Hippocampal formation (tissue), 2 donors: ENCODE results near the gene DNAH14.
"Not testable (repeated sequence)": the region's sequence is repeated elsewhere in the genome, so short reads cannot be mapped to it uniquely, and the experiment has no call there.

Experiments used
- DNase-seq, 2 donors: peaks; one replicate each; lab custom pipeline; 2025; lab: John Stamatoyannopoulos, UW

DNAH14 gene

DNA sequence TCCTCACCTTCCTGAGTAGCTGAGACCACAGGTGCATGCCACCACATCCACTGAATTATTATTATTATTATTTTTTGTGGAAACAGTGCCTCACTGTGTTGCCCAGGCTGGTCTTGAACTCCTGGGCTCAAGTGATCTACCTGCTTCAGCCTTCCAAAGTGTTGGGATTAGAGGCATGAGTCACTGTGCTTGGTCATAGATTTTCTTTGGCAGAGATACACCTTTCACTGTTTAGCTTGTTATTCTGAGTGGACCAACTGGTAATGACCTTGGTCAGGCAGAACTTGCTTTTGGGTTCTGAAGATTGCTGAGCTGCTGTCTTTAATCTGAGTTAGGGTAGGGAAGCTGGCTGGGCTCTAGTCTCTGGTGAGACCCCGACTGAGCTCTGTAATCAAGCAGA is 66.8 kb downstream of the DNAH14 start:
- no peak for DNase-seq

DNA sequence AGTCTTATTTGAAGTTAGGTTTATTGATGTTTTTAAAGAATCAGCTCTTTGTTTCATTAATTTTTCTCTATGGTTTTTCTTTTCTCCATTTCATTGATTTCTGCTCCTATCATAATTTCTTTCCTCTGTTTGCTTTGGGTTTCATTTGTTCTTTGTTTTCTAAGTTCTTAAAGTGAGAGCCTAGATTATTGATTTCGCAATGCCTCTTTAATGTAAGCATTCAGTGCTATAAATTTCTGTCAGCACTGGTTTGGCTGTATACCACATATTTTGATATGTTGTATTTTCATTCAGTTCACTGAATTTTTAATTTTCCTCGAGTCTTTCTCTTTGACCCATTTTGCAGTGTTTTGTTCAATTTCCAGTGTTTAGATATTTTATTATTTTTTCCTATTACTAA is 68.7 kb downstream of the DNAH14 start:
- no peak for DNase-seq

DNA sequence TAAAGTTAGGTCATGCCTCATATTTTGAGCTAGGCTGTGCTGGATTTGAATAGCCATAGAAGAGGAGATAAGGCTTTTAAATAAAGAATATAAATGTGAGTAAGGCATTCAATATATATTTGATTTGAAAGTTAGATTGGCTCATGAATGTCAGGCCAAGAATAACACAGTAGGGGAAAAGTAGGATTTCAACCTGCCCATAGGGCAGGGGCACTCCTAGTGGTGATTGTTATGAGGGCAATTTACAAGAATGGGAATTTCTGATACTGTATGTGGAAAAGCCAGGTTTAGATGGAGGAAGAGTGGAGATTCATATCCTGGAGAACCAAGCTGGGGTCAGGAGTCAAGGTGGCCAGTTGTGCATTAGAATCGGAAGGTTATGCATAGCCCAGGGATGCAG is 74.9 kb downstream of the DNAH14 start:
- DNase-seq: no peak

DNA sequence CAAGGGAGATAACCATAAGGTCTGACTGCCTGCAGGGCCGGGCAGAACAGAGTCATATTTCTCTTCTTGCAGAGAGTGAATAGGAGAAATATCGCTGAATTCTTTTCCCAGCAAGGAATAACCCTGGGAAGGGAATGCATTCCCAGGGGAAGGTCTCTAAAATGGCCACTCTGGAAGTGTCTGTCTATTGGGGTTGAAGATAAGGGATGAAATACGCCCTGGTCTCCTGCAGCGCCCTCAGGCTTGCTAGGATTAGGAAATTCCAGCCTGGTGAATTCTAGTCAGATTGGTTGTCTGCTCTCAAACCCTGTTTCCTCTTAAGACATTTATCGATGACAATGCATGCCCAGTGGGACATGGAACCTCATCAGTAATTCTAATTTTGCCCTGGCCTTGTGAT is 76.9 kb downstream of the DNAH14 start:
- DNase-seq: not testable (repeated sequence)

DNA sequence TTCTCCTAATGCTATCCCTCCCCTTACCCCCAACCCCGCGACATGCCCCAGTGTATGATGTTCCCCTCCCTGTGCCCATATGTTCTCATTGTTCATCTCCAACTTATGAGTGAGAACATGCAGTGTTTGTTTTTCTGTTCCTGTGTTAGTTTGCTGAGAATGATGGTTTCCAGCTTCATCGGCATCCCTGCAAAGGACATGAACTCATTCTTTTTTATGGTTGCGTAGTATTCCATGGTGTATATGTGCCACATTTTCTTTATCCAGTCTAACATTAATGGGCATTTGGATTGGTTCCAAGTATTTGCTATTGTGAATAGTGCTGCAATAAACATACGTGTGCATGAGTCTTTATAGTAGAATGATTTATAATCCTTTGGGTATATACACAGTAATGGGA is 78.6 kb downstream of the DNAH14 start:
- DNase-seq: not testable (repeated sequence)

DNA sequence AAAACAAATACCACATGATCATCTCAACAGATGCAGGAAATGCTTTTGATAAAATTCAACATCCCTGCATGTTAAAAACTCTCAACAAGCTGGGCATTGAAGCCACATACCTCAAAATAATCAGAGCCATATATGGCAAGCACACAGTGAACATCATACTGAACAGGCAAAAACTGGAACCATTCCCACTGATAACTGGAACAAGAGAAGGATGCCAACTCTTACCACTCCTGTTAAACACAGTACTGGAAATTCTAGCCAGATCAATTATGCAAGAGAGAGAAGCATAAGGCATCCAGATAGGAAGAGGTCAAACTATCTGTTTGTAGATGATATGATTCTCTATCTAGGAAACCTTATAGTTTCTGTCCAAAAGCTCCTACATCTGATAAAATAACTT is 91.6 kb downstream of the DNAH14 start:
- no peak for DNase-seq

DNA sequence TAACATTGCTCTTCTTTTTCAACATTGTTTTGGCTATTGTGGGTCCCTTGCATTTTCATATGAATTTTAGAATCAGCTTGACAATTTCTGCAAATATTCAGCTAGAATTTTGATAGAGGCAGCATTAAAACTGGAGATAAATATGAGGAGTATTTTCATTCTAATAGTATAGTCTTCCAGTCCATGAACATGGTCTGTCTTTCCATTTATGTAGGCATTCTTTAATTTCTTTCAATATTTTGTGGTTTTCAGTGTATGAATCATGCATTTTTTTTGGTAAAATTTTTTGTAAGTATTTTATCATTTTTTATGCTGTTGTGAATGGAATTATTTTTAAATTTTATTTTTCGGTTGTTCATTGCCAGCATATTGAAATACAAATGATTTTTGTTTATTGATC is 97.2 kb downstream of the DNAH14 start:
- DNase-seq: no peak

DNA sequence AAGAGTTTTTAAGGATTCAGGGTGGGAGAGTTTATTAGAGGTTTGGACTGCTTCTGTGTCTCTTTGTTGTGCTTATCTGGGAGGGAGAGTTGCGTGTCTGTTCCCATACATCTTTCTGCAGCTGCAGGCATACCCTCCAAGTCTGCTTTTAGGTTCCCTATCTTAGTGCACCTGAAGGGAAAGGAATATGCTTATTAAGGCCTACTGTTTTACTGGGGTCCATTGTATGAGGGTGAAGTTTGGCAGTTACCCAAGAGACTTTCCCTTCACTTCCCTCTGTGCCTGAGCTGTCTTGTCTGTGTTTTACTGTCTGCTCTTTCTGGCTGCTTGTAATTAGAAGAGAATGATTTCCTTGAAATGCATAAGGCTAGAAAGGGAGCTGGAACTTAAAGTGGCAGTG is 107.0 kb downstream of the DNAH14 start:
- not testable (repeated sequence) for DNase-seq

DNA sequence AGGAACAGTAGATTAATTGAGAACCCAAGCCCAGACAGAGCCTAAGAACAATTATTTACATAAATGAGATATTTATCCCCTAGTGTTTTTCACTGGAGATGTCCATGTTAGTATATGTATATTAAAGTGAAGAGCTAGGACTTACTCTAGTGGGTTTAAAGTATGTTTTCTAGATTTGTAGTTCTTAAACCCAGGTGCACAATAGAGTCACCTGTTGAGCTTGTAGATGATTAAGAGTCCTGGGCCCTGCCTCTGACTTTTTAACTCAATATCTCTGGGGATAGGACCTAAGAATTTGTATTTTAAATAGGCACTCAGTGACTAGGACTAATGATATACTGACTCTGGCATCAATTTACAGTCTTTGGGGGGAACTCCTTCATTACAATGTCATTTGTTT is 112.8 kb downstream of the DNAH14 start:
- DNase-seq: no peak

DNA sequence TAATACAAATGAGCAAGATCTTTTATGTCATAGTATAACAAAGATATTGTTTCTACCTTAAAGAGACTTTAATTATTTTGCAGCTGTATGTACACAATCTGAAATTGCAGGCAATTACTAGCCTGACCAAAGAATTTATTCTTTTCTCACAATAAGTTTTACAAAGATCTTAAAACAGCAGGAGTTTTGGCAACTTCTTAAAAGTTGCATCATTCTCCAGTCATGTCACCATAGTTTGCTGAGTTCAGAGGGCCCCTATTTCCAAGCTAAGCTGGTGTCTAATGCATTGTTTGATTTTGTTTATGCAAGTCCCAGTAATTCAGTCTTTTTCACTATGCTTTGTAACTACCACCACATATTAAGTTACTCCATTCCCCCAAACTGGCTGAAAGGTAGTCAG is 114.8 kb downstream of the DNAH14 start:
- DNase-seq: no peak

DNA sequence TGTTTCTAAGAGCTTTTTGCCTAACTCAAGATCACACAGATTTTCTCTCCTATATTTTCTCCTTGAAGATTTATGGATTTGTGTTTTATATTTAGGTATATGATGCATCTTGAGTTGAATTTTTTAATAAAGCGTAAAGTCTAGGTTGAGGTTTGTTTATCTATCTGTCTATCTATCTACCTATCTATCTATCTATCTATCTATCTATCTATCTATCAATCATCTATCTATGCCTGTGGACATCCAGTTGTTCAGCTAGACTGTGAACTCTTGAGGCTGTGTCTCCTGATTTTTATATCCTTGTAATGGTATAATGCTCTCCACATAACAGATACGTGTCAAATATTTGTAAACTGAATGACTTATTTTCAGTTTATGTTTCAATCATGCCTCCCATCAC is 120.1 kb downstream of the DNAH14 start:
- no peak for DNase-seq

DNA sequence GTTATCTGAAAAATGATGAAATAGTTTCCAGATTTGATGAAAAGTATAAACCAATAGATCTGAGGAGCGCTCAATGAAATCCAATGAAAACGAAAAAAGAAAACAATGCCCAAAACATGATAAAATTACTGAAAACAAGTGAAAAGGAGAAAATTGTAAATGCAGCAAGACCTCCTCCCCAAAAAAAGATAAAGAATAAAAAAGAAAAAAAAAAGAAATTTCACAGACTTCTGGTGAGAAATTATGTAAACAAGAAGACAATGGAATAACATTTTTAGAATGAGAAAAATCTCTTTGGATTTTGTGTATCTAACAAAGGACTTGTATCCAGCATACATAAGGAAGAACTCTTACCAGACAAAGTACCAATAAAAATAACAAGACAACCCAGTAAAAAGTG is 134.2 kb downstream of the DNAH14 start:
- DNase-seq: no peak

DNA sequence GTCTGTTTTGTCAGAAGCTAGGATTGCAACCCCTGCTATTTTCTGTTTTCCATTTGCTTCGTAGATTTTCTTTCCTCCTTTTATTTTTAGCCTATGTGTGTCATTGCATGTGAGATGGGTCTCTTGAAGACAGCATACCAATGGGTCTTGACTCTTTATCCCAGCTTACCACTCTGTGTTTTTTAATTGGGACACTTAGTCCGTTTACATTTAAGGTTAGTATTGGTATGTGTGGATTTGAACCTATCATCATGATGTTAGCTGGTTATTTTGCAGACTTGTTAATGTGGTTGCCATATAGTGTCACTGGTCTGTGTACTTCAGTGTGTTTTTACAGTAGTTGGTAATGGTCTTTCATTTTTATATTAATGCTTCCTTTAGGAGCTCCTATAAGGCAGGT is 141.5 kb downstream of the DNAH14 start:
- DNase-seq: no peak

DNA sequence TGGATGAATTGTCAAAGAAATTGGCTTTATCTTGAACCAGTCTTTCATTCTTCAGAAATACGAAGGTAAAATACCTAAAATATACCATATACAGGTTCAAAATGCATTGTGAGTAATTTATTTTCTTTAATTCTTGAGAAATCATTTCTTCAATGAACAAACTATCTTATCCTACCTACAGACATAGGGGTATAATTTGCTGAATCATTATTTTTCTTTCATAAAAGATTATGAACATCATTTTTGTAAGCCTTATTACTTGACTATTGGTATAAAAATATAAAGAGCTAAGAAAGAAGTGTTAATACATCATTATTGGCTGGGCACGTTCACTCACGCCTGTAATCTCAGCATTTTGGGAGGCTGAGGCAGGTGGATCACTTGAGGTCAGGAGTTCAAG is 167.7 kb downstream of the DNAH14 start:
- no peak for DNase-seq

DNA sequence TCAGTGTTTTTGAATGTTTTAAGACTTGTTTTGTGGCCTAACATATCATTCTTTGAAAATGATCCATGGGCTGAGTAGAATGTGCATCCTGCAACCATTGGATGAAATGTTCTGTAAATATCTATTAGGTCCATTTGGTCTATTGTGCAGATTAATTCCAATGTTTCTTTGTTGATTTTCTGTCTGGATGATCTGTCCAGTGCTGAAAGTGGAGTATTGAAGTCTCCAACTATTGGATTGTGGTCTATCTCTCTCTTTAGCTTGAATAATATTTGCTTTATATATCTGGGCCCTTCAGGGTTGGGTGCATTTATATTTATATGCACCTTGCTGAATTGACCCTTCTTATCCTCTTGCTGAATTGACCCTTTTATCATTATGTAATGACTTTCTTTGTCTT is 181.5 kb downstream of the DNAH14 start:
- no peak for DNase-seq

DNA sequence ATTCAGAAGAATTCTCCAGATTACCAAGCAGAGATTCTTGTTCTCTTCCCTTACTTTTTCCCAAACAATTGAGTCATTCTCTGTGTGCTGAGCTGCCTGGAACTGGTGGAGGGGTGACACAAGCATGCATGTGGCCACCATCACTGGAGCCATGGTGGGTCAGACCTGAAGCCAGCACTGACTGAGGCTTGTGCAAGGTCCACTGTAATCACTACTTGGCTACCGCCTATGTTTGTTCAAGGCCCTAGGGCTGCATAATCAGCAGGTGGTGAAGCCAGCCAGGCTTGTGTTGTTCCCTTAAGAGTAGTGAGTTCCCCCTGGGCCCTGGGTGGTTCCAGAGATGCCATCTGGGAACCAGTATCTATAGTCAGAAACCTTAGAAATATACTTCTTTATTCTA is 183.8 kb downstream of the DNAH14 start:
- no peak for DNase-seq

DNA sequence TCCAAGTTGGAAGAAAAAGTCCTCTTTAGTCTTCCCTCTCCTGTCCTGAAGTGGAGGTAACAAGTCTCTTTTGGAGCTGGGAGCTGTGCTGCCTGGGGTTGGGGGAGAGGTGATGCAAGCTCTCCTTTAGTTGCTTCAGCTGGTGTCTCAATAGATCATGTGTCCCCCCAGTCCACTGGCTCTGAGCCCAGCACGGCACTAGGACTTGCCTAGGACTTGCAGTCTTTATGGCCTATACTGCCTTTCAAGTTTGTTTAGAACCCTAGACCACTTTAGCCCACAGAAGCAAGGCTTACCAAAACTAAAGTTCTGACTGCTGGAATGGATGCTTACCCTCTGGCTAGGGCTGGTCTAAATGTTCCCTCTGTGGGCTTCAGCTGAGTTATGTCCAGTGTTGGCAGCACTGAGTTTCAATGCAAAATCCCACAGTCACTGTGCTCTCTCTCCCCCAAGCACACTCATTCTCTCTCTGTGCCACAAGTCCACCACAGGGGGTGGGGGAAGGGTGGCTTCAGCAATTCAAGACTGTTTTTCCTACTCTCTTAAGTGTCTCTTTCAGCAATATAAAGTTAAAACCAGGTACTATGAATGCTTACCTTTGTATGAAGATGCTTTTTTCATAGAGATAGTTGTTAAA is 185.0 kb downstream of the DNAH14 start:
- no peak for DNase-seq

DNA sequence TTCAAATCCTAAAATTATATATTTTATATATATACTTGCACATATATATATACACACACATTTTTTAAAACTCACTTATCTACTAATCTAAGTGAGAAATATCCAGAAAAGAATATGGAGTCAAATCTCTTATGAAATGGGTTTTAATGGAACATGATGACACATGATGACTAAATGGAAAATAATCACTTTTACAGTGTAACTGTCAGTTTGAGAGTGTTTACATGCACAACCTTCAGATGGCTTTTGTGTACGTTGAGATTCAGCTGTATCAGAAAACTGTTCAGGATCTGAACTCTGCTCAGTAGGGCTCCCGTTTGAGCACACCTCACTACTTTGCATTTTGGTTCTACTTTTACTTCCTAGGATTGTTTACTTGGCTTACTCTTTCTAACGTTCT is 189.8 kb downstream of the DNAH14 start:
- no peak for DNase-seq

DNA sequence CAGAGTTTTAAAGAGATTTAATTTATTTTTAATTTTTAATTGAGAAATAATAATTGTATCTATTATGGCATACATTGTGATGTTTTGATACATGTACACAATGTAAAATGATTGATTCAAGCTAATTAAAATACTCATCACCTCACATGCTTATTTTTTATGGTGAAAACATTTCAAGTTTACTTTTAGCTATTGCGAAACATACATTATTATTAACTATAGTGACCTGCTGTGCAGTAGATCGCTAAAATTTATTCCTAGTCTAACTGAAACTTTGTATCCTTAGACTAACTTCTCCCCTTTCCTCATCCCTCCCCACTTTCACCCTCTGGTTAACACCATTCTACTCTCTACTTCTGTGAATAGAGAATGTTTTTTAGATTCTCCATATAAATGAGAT is 191.6 kb downstream of the DNAH14 start:
- no peak for DNase-seq

DNA sequence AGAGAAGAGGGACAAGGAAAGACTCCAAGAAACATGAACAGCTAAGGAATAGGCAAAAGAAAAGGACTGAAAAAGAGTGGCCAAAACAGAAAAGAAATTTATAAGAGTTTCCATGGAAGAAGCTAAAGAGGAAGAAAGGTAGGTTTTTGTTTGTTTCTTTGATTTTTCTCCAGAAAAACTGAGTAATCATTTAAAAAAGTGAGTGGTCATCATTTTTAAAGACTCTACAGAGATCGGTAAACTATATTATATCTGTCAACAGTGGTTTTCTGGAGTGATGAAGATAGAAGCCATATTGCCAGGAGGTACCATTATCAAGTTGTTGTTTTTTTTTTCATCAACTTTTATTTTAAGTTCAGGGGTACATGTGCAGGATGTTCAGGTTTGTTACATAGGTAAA is 202.4 kb downstream of the DNAH14 start:
- DNase-seq: no peak

DNA sequence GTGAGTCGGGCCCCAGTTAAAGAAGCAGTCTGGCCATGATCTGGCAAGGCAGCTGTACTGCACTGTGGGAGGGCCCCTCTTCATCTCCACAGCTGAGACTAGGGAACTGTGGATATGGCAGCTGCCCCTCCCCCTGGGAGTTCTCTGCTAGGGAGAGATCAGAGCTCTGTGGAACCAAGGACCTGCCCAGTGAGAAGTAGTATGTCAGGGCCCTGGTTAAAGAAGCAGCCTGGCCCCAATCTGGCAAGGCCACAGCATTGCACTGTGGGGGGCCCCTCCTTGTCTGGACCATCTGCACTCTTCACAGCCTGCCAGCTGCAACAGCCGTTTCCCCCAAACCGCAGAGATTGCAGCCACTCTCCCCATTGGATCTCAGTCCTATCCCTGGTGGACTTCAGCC is 208.5 kb downstream of the DNAH14 start:
- DNase-seq: no peak

DNA sequence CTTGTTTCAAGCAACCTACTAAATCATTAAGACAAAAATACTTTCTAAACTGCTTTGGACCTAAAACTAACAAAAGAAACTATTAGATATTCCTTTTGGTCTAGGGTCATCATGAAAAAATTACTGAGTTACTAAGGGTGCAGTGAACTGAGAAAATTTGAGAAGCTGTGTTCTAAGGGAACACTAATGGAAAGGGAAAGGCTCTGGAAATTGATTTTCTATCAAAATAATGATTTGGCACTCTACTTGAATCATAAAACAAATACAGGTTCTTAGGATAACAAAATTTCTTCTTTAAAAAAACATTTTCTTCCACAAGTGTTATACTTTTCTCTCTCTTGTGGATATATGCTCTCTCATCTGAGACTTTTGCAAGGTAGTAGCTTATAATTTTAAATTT is 213.5 kb downstream of the DNAH14 start:
- no peak for DNase-seq

DNA sequence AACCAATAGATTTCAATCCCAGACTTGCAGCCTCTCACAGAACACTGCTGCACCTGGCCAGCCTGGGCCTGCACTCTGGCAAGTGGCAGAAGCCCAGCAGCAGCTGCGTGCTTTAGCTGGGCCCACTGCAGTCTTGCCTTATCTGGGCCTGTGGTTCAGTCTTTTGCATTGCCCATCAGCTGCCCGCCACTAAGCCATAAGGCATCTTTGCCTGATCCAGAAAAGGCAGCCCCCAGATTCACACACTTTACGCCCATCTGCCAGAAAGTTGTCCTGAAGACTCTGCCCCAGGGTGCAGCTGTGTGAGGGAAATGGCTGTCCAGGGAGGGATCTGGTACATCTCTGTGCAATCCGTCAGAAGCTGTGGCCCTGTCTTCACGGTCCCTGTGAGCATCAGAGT is 217.0 kb downstream of the DNAH14 start:
- DNase-seq: no peak

DNA sequence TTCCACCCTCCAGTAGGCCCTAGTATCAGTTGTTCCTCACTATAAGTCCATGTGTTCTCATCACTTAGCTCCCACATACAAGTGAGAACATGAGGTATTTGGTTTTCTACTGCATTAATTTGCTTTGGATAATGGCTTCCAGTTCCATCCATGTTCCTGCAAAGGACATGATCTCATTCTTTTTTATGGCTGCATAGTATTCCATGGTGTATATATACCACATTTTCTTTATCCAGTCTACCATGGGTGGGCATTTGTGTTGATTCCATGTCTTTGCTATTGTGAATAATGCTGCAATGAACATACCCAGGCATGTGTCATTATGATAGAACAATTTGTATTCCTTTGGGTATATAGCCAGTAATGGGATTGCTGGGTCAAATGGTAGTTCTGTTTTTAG is 218.3 kb downstream of the DNAH14 start:
- DNase-seq: not testable (repeated sequence)

DNA sequence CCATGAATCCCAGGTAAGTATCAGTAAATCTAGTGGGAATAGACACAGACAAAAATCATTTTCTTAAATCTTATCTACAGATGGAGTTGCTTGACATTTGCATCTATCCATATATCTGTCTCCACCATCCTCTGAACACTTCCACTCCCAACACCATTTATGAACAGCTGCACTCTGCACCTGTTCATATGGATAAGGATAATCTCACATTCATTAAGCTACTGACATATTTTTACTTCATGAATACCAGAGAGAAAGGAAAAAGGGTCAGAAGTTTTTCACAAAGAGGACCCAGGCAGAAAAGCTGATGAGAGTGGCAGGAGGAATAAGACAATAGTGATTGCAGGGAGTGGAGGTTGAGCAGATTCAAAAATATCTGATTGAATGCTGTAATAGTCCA is 222.6 kb downstream of the DNAH14 start:
- no peak for DNase-seq
